K562 (cell line): ENCODE data around the gene BLVRA. TPM values are rescaled to one million over a fixed set of nuclear protein-coding genes. Genes with fewer than 3 reads are reported as not detected.

Experiments
- ATAC-seq: fragments of 200-7000 bp; cut with Tn5 transposase; 3 replicates; pipeline ENCODE4 v1.9.1; 2020; ENCODE audit warnings: moderate library complexity
- BruUV-seq: library from RNA; stranded (reverse); fragments of 400-500 nt; replicated peaks from 2 replicates; lab custom pipeline; 2021; lab: Mats Ljungman, UMichigan
- CTCF ChIA-PET: fragments of 300-600 bp; formaldehyde crosslinking; extraction: SDS; loops from one replicate; lab custom pipeline; 2021; ENCODE audit warnings: low intra/inter-chr PET ratio; lab: Yijun Ruan, JAX
- POLR2A ChIA-PET: fragments of 300-600, 350-650 bp; sonication (Branson Sonifier 250); formaldehyde crosslinking; extraction: SDS; loops from one replicate; lab custom pipeline; 2021; ENCODE audit warnings: antibody characterized with exemption, inconsistent platforms; lab: Yijun Ruan, JAX
- DNase-seq, 4 experiments: peaks; one replicate each; pipeline versions ENCODE4 v3.0.0 to v3.0.0-alpha.2; 2011 to 2018; ENCODE audit warnings: low spot score in 3 of 4, mixed read lengths in 3 of 4; ENCODE audit errors: extremely low read depth in 1 of 4
- FAIRE-seq: peaks from 2 replicates; lab custom pipeline; 2011; peaks lifted over from hg19 to GRCh38; lab: Jason Lieb, UNC
- H2AFZ ChIP-seq: 2 replicates; pipeline ENCODE4 v1.6.0; 2011; ENCODE audit warnings: low read depth, low read length, control low read depth, inconsistent platforms
- H3K27ac ChIP-seq: fragments of 200-600 bp; 3 replicates; pipeline ENCODE4 v1.8.0; 2011; ENCODE audit warnings: low read depth, mild to moderate bottlenecking, control low read depth, inconsistent platforms, low read length, moderate library complexity, mixed read lengths; ENCODE audit errors: extremely low read depth
- H3K27me3 ChIP-seq, 2 experiments: fragments of 300-600 bp in 1 of 2; 2 replicates in 1 of 2; 3 replicates in 1 of 2; pipeline versions ENCODE4 v1.6.0 to v1.8.0; 2011; ENCODE audit warnings: inconsistent platforms in 2 of 2, low read length in 2 of 2, mild to moderate bottlenecking in 1 of 2, mixed read lengths in 1 of 2, moderate library complexity in 1 of 2; ENCODE audit not compliant: control insufficient read depth in 2 of 2, insufficient read depth in 2 of 2
- H3K36me3 ChIP-seq: fragments of 300-600 bp; 3 replicates; pipeline ENCODE4 v1.8.0; 2011; ENCODE audit warnings: mild to moderate bottlenecking, low read length, inconsistent platforms; ENCODE audit not compliant: control insufficient read depth, insufficient read depth
- H3K4me1 ChIP-seq, 2 experiments: fragments of 200-600 bp in 1 of 2; replicated peaks in 1 of 2; 2 replicates in 1 of 2; 3 replicates in 1 of 2; pipeline versions ENCODE4 v1.5.1 to v1.8.0; 2011; ENCODE audit warnings: inconsistent platforms in 2 of 2, low read length in 2 of 2, mild to moderate bottlenecking in 1 of 2, mixed read lengths in 1 of 2, moderate library complexity in 1 of 2; ENCODE audit not compliant: control insufficient read depth in 2 of 2, insufficient read depth in 2 of 2
- H3K4me2 ChIP-seq: 2 replicates; pipeline ENCODE4 v1.6.1; 2011; ENCODE audit warnings: low read length, control low read depth, inconsistent platforms, mixed read lengths; ENCODE audit not compliant: insufficient read depth
- H3K4me3 ChIP-seq: fragments of 200-600 bp; sonication (generic), shearing (Covaris generic); 2 replicates; pipeline ENCODE4 v1.5.1; 2016; ENCODE audit warnings: control low read depth, inconsistent platforms
- H3K79me2 ChIP-seq: fragments of 200-600 bp; 3 replicates; pipeline ENCODE4 v1.8.0; 2011; ENCODE audit warnings: low read length, inconsistent platforms; ENCODE audit not compliant: control insufficient read depth, insufficient read depth
- H3K9ac ChIP-seq, 2 experiments: 2 replicates each; pipeline versions ENCODE4 v1.6.0 to v1.6.1; 2011; ENCODE audit warnings: low read depth in 2 of 2, low read length in 2 of 2, control low read depth in 1 of 2, inconsistent platforms in 1 of 2, mild to moderate bottlenecking in 1 of 2, mixed read lengths in 1 of 2; ENCODE audit not compliant: insufficient read depth in 1 of 2
- H3K9me1 ChIP-seq: one replicate; pipeline ENCODE4 v1.6.0; 2011; ENCODE audit warnings: inconsistent platforms, mild to moderate bottlenecking, low read length, moderate library complexity; ENCODE audit not compliant: control insufficient read depth, insufficient read depth
- H3K9me3 ChIP-seq: replicated peaks from 2 replicates; pipeline ENCODE4 v1.5.1; 2011; ENCODE audit warnings: low read depth, low read length, inconsistent platforms; ENCODE audit not compliant: control insufficient read depth, insufficient read depth
- H4K20me1 ChIP-seq: replicated peaks from 2 replicates; pipeline ENCODE4 v1.6.1; 2011; ENCODE audit warnings: low read length, inconsistent platforms, mixed read lengths; ENCODE audit not compliant: control insufficient read depth, insufficient read depth
- ADNP ChIP-seq: fragments of 200-800 bp; sonication (Bioruptor generic); IDR thresholded peaks from 2 replicates; pipeline ENCODE4 v1.6.1; 2016; ENCODE audit warnings: missing genetic modification characterization, missing compliant biosample characterization
- BCL6 ChIP-seq: fragments of 250-450 bp; sonication (Bioruptor Pico); IDR thresholded peaks from 2 replicates; pipeline ENCODE4 v1.4.0; 2020
- BMI1 ChIP-seq: fragments of 150-350 bp; IDR thresholded peaks from 2 replicates; pipeline ENCODE4 v1.6.1; 2014; ENCODE audit warnings: low read length
- CC2D1A ChIP-seq: fragments of 450-650 bp; IDR thresholded peaks from 2 replicates; pipeline ENCODE4 v1.6.1; 2017; ENCODE audit warnings: mild to moderate bottlenecking
- CREB3L1 ChIP-seq: fragments of 450-650 bp; IDR thresholded peaks from 2 replicates; pipeline ENCODE4 v1.6.1; 2014; ENCODE audit warnings: low read depth, mild to moderate bottlenecking, moderate library complexity, borderline replicate concordance
- ESRRA ChIP-seq: fragments of 450-650 bp; IDR thresholded peaks from 2 replicates; pipeline ENCODE4 v1.6.1; 2014; ENCODE audit warnings: low read depth, mild to moderate bottlenecking, moderate library complexity, borderline replicate concordance
- ETV5 ChIP-seq: sonication (generic); formaldehyde crosslinking; IDR thresholded peaks from 2 replicates; pipeline ENCODE4 v1.4.0; 2020; ENCODE audit warnings: low read depth, mild to moderate bottlenecking, missing genetic modification reagents
- JUND ChIP-seq, 2 experiments: IDR thresholded peaks; 2 replicates in 1 of 2; 3 replicates in 1 of 2; pipeline ENCODE4 v1.6.1; 2011; ENCODE audit warnings: borderline replicate concordance in 2 of 2, low read depth in 2 of 2, low read length in 2 of 2, improper control_type of control experiment in 1 of 2, missing biosample characterization in 1 of 2, missing genetic modification characterization in 1 of 2, missing genetic modification reagents in 1 of 2
- POLR2A ChIP-seq: fragments of 450-650 bp; conservative IDR thresholded peaks from 2 replicates; pipeline ENCODE4 v1.6.1; 2016
- ZNF316 ChIP-seq: fragments of 450-650 bp; IDR thresholded peaks from 2 replicates; pipeline ENCODE4 v1.6.1; 2016
- ZNF518B ChIP-seq: fragments of 250-450 bp; sonication (Bioruptor Pico); IDR thresholded peaks from 2 replicates; pipeline ENCODE4 v1.5.0; 2021; ENCODE audit warnings: mild to moderate bottlenecking, moderate library complexity
- WGBS: fragments of 100-300 bp; shearing (Covaris generic); methylation state at CpG from one replicate; pipeline ENCODE4 v1.1.6; 2016; ENCODE audit warnings: low coverage, mixed read lengths; ENCODE audit not compliant: insufficient coverage; ENCODE audit errors: missing lambda C conversion rate; 5-methylcytosine and 5-hydroxymethylcytosine counted together
- in situ Hi-C: fragments of 300-500 bp; cut with MboI; formaldehyde crosslinking; loops from 4 replicates; pipeline ENCODE4 v1.15.0; 2018; ENCODE audit warnings: inconsistent platforms, mixed read lengths
- intact Hi-C: fragments of 100-400 bp; cut with micrococcal nuclease; formaldehyde crosslinking; loops from 2 replicates; pipeline ENCODE4 v1.14.2; 2022
- polyA plus RNA-seq, 8 experiments: library from polyadenylated mRNA; depleted of rRNA in 4 of 8; stranded (reverse) in 5 of 8; unstranded in 3 of 8; fragments of >200 nt; fragmentation: Nextera tagmentation in 2 of 8; fragmentation: Illumina TruSeq in 1 of 8; extraction: Ambion mirVana in 2 of 8; extraction: Trizol in 1 of 8; gene quantifications; 2 replicates each; pipeline versions ENCODE4 v1.2.1 to v1.2.3, GENCODE V29; 2011 to 2014; ENCODE audit warnings: inconsistent platforms in 1 of 8, missing spikeins in 1 of 8
- total RNA-seq, 7 experiments: library from RNA; depleted of rRNA in 6 of 7; stranded (reverse); fragments of >200 nt in 6 of 7; fragmentation: Illumina TruSeq in 2 of 7; extraction: Trizol in 2 of 7; gene quantifications; 2 replicates each; pipeline versions ENCODE4 v1.2.1 to v1.2.3, GENCODE V29; 2011 to 2021; ENCODE audit warnings: low replicate concordance in 1 of 7
- TF ChIP-seq, protein P1 (sequence below): sonication (generic); formaldehyde crosslinking; IDR thresholded peaks from 2 replicates; pipeline ENCODE4 v1.8.0; 2023; ENCODE audit warnings: mild to moderate bottlenecking, missing genetic modification reagents
- TF ChIP-seq, protein P2 (sequence below): sonication (generic); formaldehyde crosslinking; IDR thresholded peaks from 2 replicates; pipeline ENCODE4 v1.8.1; 2023; ENCODE audit warnings: mild to moderate bottlenecking, missing genetic modification reagents, moderate library complexity

The BLVRA gene
- total and polyA plus RNA-seq, 9 of the 15 experiments (the other 6 are each of a cell fraction or from before 2014, with no cell fraction given), result 48.5 to 147 (median 61.5) TPM

DNA sequence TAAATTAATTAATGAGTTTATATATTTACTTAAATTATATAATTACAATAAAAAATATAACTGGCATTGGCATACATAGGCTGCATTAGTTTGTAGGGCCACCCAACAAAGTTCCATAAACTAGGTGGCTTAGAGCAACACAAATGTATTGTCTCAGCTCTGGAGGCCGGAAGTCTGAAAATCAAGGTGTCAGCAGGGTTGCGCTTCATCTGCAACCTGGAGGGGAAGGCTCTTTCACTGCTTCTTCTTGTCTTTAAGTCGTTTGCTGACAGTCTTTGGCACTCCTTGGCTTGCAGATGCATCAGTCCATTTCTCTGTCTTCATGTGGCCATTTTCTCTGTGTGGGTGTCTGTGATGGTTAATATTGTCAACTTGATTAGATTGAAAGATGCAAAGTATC lies 6.1 kb upstream of the BLVRA start:
- Histone ChIP-seq H3K9ac (no peak overlapping the region), H2AFZ (no peak overlapping the region), H3K4me1 (peaks cover 38 to 47% of the 10 kb centered on the region in 2 experiments), H3K27me3 (no peaks in the 10 kb centered on the region), H3K9me1 (no peaks in the 10 kb centered on the region), H4K20me1 (no peaks in the 10 kb centered on the region), H3K4me2 (no peak overlapping the region), H3K4me3 (no peak overlapping the region), H3K27ac (no peak overlapping the region), H3K36me3 (no peaks in the 10 kb centered on the region), H3K79me2 (no peaks in the 10 kb centered on the region), H3K9me3 (no peaks in the 10 kb centered on the region)
- intact Hi-C loops, result no loop called here
- DNase-seq (no peak), ATAC-seq (no peak), FAIRE-seq (no peak)
- 68% methylated on average over 3 of the region's 3 CpGs for WGBS
- ChIA-PET CTCF (no interaction called here), POLR2A (no interaction called here)
- in situ Hi-C loops, result no loop called here
- BruUV-seq, result no TSS peak
- no peak for TF ChIP-seq CC2D1A
- no peak for TF ChIP-seq ZNF316
- no peak for TF ChIP-seq ESRRA
- TF ChIP-seq POLR2A, result no peak
- TF ChIP-seq JUND (IDR thresholded peaks at IDR 0.05; ENCODE audit: borderline replicate concordance, low read depth, low read length), result no peak
- no peak for TF ChIP-seq JUND (tag; IDR thresholded peaks at IDR 0.05; ENCODE audit: borderline replicate concordance, low read depth, low read length)
- TF ChIP-seq ADNP (tag), result no peak
- TF ChIP-seq BMI1, result no peak
- TF ChIP-seq, protein P1, sequence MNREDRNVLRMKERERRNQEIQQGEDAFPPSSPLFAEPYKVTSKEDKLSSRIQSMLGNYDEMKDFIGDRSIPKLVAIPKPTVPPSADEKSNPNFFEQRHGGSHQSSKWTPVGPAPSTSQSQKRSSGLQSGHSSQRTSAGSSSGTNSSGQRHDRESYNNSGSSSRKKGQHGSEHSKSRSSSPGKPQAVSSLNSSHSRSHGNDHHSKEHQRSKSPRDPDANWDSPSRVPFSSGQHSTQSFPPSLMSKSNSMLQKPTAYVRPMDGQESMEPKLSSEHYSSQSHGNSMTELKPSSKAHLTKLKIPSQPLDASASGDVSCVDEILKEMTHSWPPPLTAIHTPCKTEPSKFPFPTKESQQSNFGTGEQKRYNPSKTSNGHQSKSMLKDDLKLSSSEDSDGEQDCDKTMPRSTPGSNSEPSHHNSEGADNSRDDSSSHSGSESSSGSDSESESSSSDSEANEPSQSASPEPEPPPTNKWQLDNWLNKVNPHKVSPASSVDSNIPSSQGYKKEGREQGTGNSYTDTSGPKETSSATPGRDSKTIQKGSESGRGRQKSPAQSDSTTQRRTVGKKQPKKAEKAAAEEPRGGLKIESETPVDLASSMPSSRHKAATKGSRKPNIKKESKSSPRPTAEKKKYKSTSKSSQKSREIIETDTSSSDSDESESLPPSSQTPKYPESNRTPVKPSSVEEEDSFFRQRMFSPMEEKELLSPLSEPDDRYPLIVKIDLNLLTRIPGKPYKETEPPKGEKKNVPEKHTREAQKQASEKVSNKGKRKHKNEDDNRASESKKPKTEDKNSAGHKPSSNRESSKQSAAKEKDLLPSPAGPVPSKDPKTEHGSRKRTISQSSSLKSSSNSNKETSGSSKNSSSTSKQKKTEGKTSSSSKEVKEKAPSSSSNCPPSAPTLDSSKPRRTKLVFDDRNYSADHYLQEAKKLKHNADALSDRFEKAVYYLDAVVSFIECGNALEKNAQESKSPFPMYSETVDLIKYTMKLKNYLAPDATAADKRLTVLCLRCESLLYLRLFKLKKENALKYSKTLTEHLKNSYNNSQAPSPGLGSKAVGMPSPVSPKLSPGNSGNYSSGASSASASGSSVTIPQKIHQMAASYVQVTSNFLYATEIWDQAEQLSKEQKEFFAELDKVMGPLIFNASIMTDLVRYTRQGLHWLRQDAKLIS, result no peak
- TF ChIP-seq, protein P2, sequence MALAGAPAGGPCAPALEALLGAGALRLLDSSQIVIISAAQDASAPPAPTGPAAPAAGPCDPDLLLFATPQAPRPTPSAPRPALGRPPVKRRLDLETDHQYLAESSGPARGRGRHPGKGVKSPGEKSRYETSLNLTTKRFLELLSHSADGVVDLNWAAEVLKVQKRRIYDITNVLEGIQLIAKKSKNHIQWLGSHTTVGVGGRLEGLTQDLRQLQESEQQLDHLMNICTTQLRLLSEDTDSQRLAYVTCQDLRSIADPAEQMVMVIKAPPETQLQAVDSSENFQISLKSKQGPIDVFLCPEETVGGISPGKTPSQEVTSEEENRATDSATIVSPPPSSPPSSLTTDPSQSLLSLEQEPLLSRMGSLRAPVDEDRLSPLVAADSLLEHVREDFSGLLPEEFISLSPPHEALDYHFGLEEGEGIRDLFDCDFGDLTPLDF (CRISPR knock-in tag), result no peak
- no peak for TF ChIP-seq BCL6
- no peak for TF ChIP-seq CREB3L1
- no peak for TF ChIP-seq ETV5 (CRISPR knock-in tag)
- no peak for TF ChIP-seq ZNF518B
